ENCODE results near the gene VWF.

The VWF gene

GRCh38 chr12:6078398-6079096, 45.9 kb downstream of the VWF start:
- no peak overlapping the region for H3K4me3 ChIP-seq (ENCODE audit: control insufficient read depth, low read depth, low read length)
- no peak for DNase-seq (ENCODE audit: low read depth)
- TF ChIP-seq CTCF (IDR thresholded peaks at IDR 0.05; ENCODE audit: control insufficient read depth, insufficient read depth, low read depth, low read length, missing control alignments) = no peak

GRCh38 chr12:6077692-6078083, 46.8 kb downstream of the VWF start:
- no peak for DNase-seq (ENCODE audit: low read depth)
- no peak for TF ChIP-seq CTCF (IDR thresholded peaks at IDR 0.05; ENCODE audit: control insufficient read depth, insufficient read depth, low read depth, low read length, missing control alignments)
- no peak overlapping the region for H3K4me3 ChIP-seq (ENCODE audit: control insufficient read depth, low read depth, low read length)

DNA sequence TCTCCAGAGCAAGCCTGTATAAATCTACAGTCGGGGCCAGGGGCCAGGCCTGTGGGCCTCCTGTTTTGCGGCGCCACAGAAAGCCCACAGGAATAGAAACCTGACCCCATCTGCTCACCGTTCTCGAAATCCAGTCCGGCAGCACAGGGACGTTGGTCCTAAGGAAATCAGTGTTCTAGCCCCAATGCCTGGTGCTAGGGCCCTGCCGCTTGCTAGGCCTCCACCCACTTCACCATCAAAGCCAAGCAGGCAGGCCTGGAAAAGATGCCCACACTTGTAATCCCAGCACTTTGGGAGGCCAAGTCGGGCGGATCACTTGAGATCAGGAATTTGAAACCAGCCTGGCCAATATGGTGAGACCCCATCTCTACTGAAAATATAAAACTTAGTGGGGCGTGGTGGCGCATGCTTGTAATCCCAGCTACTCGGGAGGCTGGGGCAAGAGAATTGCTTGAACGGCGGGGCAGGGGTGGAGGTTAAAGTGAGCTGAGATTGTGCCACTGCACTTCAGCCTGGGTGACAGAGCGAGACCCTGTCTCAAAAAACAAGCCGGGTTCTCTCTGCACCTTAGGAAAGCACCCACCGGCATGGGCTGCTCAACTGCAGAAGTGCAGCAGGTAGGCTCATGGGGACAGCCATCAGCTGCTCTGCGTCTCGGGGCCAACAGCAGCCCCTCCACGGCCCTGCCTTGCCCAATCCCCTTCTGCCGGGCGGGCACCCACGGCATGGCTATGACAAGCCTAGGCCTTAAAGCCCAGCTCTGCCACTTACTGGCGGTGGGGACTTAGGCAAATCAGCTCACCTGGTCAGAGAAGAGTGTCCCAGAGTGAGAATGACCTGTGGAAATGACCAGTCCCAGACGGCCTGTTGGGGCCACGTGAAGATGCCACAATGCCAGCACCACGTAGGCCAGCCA, 47.4 kb downstream of the VWF start:
- no peak overlapping the region for H3K4me3 ChIP-seq (ENCODE audit: control insufficient read depth, low read depth, low read length)
- no peak for TF ChIP-seq CTCF (IDR thresholded peaks at IDR 0.05; ENCODE audit: control insufficient read depth, insufficient read depth, low read depth, low read length, missing control alignments)
- DNase-seq (ENCODE audit: low read depth) = no peak

- no peak for DNase-seq (ENCODE audit: low read depth)
- no peak overlapping the region for H3K4me3 ChIP-seq (ENCODE audit: control insufficient read depth, low read depth, low read length)
- TF ChIP-seq CTCF (IDR thresholded peaks at IDR 0.05; ENCODE audit: control insufficient read depth, insufficient read depth, low read depth, low read length, missing control alignments) = no peak
Measured at GRCh38 chr12:6076346-6076745, 48.1 kb downstream of the VWF start.

DNA sequence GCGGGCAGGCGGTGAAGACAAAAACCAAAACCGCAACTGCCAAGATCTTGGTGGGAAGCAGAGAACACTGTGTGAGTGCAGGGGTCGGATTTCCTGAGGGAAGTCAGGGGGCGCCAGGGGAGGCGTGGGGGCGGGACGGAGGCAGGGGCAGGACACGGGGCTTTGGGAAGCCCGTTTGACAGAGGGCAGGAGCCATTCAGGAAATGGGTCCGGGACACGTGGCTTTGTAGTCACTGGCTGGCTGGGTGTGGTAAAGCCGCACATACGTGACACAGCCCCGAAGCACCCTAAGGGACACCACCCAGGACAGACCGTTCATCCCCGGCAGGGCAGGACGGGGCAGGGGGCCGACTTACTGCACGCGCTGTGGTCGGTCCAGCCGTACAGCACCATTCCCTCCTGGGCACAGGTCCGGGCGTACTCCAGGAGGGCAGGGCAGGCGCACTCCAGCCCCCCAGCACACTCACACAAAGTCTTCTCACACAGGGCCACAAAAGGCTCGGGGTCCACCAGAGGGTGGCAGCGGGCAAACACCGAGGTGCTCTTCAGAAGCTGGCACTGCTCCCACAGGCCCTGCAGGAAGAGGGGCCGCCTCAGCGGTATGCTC, 49.4 kb downstream of the VWF start:
- no peak for TF ChIP-seq CTCF (IDR thresholded peaks at IDR 0.05; ENCODE audit: control insufficient read depth, insufficient read depth, low read depth, low read length, missing control alignments)
- no peak for DNase-seq (ENCODE audit: low read depth)
- no peak overlapping the region for H3K4me3 ChIP-seq (ENCODE audit: control insufficient read depth, low read depth, low read length)

- no peak for TF ChIP-seq CTCF (IDR thresholded peaks at IDR 0.05; ENCODE audit: control insufficient read depth, insufficient read depth, low read depth, low read length, missing control alignments)
- no peak overlapping the region for H3K4me3 ChIP-seq (ENCODE audit: control insufficient read depth, low read depth, low read length)
- no peak for DNase-seq (ENCODE audit: low read depth)
Measured at GRCh38 chr12:6074427-6074826, 50.0 kb downstream of the VWF start.
